HL-60 (cell line): Measurements from ENCODE around the gene DENND4A.
"Not testable (repeated sequence)": the region's sequence is repeated elsewhere in the genome, so short reads cannot be mapped to it uniquely, and the experiment has no call there.

ENCODE experiments used
- CTCF ChIP-seq: IDR thresholded peaks from one replicate; pipeline ENCODE4 v1.5.1; 2011; ENCODE audit warnings: low read length, control low read depth, inconsistent platforms; ENCODE audit not compliant: insufficient read depth
- POLR2AphosphoS5 ChIP-seq: IDR thresholded peaks from 2 replicates; pipeline ENCODE4 v1.6.1; 2012; ENCODE audit warnings: low read depth
- REST ChIP-seq: IDR thresholded peaks from 2 replicates; pipeline ENCODE4 v1.6.1; 2012; ENCODE audit warnings: low read depth; ENCODE audit not compliant: insufficient replicate concordance

- not testable (repeated sequence) for TF ChIP-seq CTCF, POLR2AphosphoS5, REST
Observed at GRCh38 chr15:65811011-65811733, 19.1 kb upstream of the DENND4A start.
